KOPT-K1 (cell line): ENCODE results near the gene LENEP.

Source experiments
- H3K27ac ChIP-seq: fragments of 200-600 bp; sonication (generic); 2 replicates; pipeline ENCODE4 v1.5.1; 2016; ENCODE audit warnings: antibody characterized with exemption, mild to moderate bottlenecking, low read depth, low read length; ENCODE audit not compliant: poor library complexity, severe bottlenecking
- H3K36me3 ChIP-seq: fragments of 200-600 bp; sonication (generic); 2 replicates; pipeline ENCODE4 v1.5.1; 2017; ENCODE audit warnings: antibody characterized with exemption, mild to moderate bottlenecking, low read length, moderate library complexity; ENCODE audit not compliant: insufficient read depth
- H3K9me3 ChIP-seq: fragments of 200-600 bp; sonication (generic); 2 replicates; pipeline ENCODE4 v1.5.1; 2017; ENCODE audit warnings: antibody characterized with exemption, low read length, mild to moderate bottlenecking; ENCODE audit not compliant: insufficient read depth, poor library complexity, severe bottlenecking

LENEP gene

DNA sequence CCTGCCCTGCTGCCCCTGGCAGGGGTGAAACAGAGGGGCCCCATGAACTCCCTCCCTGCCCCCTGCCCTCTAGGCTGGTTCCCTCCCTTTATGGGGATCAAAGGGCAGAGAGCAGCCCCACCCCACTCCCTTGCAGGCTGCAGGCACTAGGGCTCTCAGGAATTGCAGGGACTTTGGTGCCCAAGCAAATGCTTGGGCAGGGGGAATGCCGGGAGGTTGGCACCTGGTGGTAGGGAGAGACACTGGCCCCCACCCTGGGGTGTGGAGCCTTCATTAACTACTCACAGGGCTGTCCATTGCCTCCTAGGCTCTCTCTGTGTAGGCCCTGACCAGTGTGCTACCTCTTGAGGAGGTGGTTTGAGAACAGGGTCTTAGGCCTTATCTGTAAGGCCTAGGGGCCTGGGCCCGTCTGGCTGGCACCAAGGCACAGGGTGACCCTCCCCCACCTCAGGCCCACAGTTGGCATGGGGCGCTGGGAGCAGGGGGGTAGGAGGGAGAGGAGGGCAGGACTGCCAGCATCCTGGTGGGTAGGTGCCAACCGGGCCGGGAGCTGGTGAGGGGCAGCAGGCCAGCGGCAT is 14.0 kb downstream of the LENEP start:
- Histone ChIP-seq H3K27ac (no peak overlapping the region), H3K9me3 (no peaks in the 10 kb centered on the region), H3K36me3 (no peaks in the 10 kb centered on the region)

DNA sequence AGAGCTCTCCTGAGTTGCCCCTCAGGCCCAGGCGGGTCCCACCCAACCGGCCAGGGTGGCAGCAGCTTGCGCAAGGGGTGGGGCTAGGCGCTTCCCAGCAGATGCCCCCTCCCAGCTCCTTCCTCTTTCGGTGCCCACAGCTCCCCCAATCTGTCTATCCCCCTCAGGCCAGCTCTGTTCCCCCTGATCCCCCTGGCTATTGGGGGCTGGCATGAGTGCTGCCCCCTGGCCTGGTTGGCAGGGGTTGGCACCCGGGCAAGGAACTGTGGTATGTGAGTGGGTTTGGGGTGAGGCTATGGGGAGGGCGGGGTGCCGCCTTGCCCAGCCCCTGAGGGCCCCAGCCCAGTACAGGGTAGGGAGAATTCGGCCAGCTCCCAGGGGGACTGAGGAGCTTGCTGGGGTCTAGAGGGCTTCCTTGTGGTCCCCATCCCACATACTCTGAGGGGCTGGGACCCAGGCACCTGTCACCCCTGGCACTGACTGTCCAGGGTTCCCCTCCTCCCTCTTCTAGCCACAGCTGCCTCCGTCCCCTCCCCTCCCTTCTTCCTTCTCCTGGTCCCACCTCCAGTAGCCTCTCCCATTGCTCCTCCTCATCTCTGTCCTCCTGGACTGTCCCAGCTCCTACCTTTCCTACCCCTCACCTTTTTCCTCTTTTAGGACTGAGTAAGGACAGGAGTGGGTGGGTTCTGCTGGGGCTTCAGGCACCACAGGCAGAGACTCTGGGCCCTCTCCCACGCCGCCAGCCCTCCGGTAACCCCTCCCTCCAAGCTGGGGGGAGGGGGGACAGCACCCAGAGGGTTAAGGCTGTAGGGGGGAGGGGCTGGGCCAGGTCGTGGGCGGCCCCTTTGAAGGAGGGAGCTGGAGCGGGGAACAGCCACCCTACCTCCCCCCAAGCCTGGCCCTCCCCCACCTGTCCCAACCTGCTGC is 14.9 kb downstream of the LENEP start:
- Histone ChIP-seq H3K36me3 (no peaks in the 10 kb centered on the region), H3K27ac (no peak overlapping the region), H3K9me3 (no peaks in the 10 kb centered on the region)

DNA sequence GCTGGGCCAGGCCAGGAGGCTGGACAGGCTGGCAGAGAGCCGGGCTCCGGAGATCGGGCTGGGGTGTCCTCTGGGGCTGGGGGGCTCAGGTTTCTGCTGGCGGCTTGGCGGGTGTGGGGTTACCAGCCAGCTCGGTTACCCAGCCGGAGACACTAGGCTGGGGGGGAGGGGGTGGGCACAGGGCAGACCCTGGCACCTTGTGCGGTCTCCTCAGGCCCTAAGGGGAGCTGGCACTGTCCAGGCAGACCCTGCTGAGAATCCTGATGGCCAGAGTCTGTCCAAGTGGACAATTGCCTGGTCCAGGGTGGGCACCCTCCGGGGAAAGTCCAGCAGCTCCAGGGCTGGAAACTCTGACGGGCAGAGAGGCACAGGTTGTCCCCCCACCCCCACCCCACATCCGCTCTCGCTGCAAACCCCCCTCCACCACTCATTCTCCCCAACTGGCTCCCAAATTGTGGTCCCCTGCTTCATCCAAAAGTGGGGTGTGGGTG is 15.9 kb downstream of the LENEP start:
- no peaks in the 10 kb centered on the region for H3K9me3 ChIP-seq
- no peaks in the 10 kb centered on the region for H3K36me3 ChIP-seq
- no peak overlapping the region for H3K27ac ChIP-seq

DNA sequence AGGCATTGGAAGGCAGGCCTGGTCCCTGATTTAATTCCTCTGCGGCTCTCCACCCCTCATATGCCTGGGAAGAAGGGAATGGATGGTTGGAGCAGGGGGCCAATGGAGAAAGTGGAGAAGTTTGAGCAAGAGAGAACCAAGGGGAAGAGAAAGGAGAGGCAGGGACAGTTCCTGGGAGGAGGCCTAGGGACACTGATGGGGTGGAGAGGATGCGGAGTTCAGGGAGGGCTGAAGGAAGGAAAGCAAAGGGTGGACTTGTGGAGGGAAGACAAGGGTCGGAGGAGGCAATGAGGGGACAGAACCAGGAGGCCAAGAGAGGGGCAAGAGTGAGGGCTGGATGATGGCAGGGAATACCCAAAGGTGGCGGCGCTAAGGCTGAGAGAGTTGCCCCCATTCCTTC is 16.4 kb downstream of the LENEP start:
- Histone ChIP-seq H3K36me3 (no peaks in the 10 kb centered on the region), H3K9me3 (no peaks in the 10 kb centered on the region), H3K27ac (no peak overlapping the region)

DNA sequence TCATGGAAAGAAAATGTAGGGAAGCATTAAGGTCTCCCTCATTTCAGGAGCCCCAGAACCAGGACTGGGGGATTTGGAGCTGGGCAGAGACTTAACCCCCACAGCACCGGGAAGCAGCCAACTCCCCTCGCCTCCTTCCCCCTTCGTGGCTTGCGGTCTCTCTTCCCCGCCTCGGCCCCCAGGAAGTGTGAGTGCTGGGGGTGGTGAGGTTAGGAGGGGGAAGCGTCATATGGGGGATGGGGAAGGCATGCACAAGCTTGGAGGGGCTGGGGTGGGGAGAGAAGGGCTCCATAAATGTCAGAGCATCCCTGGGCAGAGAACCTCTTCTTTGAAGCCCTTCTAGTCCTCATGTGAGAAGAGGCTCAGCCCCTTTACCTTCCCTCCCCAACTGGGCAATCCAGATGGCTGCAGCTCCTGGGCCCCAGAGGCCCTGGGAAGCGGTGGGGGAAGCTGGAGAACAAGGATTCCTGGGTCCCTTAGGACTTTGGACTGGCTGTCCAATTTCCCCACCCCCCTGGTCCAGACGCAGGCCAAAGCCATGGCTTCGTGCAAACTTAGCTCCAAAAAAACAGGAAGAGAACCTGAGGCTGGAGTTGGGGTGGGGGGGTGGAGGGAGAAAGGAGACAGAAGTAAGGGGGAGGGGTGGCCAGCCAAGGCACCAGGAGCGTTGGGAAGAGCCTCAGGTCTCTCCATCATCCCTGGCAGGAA is 17.0 kb downstream of the LENEP start:
- no peak overlapping the region for H3K27ac ChIP-seq
- H3K36me3 ChIP-seq: no peaks in the 10 kb centered on the region
- H3K9me3 ChIP-seq: no peaks in the 10 kb centered on the region

DNA sequence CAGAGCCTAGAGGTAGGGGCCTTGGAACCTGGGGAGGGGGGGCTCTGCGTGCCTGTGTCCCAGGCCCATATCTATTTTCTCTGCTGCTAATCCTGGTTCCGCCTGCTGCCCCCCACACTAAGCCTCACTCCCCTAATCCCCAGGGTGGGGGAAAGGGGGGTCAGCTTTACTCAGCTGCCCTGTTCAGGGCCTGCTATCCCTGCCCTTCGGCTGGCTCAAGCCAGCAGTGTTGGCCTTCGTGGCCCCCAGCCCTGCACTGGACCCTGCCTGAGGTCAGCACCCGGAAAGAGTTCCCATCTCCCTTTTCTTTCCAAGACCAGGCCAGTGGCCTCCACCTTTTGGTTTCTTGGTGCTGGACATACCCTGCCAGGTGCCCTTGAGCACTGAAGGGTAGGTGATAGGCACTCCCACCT is 17.6 kb downstream of the LENEP start:
- H3K9me3 ChIP-seq: no peaks in the 10 kb centered on the region
- no peaks in the 10 kb centered on the region for H3K36me3 ChIP-seq
- no peak overlapping the region for H3K27ac ChIP-seq

DNA sequence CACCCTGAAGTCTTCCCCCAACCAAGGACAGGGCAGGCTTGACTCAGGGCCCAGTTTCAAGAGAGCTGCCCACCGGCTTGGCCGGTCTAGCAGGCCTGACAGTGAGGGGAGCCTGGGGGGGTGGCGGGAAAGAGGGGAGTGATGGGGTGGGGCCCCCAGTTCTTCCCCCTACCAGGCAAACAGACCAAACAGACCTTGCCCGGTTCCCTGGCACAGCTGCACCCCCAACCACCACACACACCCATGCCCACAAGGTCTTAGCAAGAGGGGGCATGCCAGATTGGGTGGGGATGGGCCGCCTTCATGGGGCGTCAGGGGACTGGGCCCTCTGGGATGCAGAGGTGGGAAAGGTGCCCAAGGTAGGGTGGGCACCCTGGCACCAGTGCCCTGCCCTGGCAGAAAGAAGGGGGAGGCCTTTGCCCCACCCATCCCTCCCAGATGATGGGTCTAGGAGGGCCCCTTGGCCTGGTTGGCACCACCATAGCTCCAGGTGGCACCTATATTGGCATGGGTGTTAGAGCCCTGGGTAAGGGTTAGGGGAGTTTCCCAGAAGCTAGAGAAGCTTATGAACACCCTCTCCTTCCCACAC is 18.1 kb downstream of the LENEP start:
- H3K27ac ChIP-seq: no peak overlapping the region
- no peaks in the 10 kb centered on the region for H3K36me3 ChIP-seq
- H3K9me3 ChIP-seq: no peaks in the 10 kb centered on the region

DNA sequence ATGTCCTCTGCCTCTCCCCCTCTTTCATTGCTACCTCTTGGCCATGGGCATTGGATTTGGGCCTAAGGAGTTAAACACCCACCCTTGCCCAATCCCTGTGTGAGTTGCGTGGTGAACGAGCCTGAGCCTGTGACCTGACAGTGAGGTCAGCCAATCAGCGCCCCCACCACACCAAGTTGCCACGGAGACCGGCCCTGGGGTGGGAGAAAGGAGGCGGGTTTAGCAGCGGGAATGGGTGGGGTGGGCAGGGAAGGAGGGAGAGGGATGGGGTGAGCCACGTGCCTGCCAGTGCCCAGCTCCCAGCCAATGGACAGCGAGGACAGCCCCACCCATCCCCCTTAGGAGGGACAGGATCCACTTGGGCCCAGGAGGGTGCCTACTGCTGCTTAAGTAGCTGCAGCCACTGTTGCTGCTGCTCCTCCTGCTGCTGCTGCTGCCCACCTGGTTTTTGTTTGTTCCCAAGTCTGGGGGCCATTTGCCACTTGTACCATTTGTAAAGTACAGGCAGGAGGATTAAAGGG is 18.7 kb downstream of the LENEP start:
- H3K36me3 ChIP-seq: no peaks in the 10 kb centered on the region
- no peaks in the 10 kb centered on the region for H3K9me3 ChIP-seq
- no peak overlapping the region for H3K27ac ChIP-seq

DNA sequence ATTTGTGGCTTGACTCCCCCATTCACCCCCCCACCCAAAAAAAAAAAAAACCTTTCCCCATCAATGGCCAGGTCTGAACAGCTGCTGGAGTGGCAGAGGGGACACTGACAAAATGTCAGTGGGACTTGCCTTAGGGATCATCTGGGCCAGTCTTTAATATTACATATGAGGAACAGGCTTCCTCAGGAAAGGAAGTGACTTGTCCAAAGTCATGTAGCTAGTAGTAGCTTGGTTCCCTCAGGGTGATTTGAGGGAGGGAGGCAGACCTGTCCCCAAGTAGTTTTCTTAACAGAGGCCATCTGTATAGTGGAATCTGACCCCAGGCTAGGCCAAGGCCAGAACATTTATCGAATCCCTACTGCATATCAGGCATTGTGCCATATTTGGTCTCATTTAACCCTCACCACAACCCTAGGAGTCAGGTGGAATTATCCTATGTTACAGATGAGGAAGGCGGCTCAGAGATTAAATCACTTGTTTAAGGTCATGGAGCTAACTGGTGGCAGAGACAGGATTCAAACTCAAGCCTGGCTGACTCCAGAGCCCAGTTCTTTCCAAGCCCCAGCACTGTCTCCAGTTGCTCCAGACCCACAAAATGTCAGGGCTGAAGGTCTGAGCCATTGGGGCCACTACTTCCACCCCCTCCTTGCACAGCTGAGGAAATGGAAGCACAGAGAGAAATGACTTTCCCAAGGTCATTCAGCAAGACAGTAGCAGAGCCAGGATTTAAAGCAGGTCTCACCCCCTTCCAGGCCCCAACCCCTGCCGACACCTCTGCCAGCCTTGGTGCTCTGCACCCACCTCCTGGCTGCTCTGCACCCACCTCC is 19.6 kb downstream of the LENEP start:
- no peak overlapping the region for H3K27ac ChIP-seq
- H3K36me3 ChIP-seq: no peaks in the 10 kb centered on the region
- H3K9me3 ChIP-seq: no peaks in the 10 kb centered on the region

DNA sequence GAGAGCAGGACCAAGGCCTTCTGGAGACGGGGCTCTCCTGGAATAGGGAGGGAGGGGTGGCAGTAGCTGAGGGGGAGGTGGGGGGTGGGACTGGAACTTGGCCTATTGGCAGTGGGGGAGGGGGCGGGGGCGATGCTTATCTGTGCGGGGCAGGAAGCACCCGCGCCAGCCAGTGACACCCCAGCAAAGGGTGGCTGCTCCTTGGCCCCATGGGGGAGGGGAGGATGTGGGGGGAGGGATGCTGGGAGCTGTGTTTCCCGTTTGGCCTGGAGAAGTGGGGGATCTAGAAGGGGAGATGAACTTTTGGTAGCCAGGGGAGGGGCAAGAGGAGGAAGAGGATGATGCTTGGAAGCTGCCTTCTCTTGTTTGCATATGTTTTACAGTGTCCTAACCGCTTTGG is 20.2 kb downstream of the LENEP start:
- H3K27ac ChIP-seq: no peak overlapping the region
- no peaks in the 10 kb centered on the region for H3K36me3 ChIP-seq
- H3K9me3 ChIP-seq: no peaks in the 10 kb centered on the region

DNA sequence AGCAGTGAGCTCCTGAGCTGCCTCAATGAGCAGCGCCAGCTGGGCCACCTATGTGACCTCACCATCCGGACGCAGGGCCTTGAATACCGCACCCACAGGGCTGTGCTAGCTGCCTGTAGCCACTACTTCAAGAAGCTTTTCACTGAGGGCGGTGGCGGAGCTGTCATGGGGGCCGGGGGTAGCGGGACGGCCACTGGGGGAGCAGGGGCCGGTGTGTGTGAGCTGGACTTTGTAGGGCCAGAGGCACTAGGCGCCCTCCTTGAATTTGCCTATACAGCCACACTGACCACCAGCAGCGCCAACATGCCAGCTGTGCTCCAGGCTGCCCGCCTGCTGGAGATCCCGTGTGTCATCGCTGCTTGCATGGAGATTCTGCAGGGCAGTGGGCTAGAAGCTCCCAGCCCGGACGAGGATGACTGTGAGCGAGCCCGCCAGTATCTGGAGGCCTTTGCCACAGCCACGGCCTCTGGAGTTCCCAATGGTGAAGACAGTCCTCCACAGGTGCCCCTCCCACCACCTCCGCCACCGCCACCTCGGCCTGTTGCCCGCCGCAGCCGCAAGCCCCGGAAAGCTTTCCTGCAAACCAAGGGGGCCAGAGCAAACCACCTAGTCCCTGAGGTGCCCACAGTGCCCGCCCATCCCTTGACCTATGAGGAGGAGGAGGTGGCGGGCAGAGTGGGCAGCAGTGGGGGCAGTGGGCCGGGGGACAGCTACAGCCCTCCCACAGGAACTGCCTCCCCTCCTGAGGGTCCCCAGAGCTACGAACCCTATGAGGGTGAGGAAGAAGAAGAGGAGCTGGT is 21.5 kb downstream of the LENEP start:
- H3K9me3 ChIP-seq: no peaks in the 10 kb centered on the region
- no peaks in the 10 kb centered on the region for H3K36me3 ChIP-seq
- H3K27ac ChIP-seq: no peak overlapping the region

DNA sequence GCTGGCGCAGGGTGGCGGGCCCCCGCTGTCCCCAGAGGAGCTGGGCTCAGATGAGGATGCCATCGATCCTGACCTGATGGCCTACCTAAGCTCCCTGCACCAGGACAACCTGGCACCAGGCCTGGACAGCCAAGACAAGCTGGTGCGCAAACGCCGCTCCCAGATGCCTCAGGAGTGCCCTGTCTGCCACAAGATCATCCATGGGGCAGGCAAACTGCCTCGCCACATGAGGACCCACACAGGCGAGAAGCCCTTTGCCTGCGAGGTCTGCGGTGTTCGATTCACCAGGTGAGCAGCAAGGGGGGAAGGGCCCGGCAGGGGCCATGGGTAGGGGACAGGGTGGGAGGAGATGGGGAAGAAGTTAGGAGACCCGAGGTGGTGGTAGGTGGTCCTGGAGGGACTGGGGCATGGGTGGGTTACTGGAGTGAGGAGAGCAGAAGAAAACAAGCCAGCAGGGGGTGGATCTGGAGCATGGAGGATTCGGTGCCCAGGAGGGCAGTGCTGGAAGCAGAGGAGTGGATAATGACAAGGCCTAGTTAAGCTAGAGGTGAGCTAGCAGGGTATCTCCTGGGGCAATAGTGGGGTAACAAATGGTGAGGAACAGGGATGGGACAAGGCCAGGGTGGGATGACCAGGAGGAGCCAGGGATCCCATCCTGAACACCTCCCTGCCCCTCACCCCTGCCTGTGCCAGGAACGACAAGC is 22.3 kb downstream of the LENEP start:
- H3K27ac ChIP-seq: no peak overlapping the region
- H3K36me3 ChIP-seq: no peaks in the 10 kb centered on the region
- no peaks in the 10 kb centered on the region for H3K9me3 ChIP-seq

DNA sequence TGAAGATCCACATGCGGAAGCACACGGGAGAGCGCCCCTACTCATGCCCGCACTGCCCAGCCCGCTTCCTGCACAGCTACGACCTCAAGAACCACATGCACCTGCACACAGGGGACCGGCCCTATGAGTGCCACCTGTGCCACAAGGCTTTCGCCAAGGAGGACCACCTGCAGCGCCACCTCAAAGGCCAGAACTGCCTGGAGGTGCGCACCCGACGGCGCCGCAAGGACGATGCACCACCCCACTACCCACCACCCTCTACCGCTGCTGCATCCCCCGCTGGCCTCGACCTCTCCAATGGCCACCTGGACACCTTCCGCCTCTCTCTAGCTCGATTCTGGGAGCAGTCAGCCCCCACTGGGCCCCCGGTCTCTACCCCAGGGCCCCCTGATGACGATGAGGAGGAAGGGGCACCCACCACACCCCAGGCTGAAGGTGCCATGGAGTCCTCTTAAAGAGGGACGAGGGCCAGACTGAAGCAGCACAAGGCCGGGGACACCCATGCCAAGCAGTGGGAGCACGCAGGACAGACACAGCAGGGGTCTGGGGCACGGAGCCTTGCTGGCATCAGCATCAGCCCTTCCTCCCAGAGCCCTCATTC is 22.9 kb downstream of the LENEP start:
- Histone ChIP-seq H3K9me3 (no peaks in the 10 kb centered on the region), H3K27ac (no peak overlapping the region), H3K36me3 (no peaks in the 10 kb centered on the region)
